HG03025 (cell line): Measurements from ENCODE around the gene IFT25.
"Not testable (repeated sequence)": the region's sequence is repeated elsewhere in the genome, so short reads cannot be mapped to it uniquely, and the experiment has no call there.

Source experiments
- ATAC-seq: cut with Tn5 transposase; IDR thresholded peaks from one replicate; pipeline ENCODE4 v1.9.1; 2021; ENCODE audit warnings: mild to moderate bottlenecking, moderate library complexity; ENCODE audit not compliant: unreplicated experiment, low FRiP score

The IFT25 gene

DNA sequence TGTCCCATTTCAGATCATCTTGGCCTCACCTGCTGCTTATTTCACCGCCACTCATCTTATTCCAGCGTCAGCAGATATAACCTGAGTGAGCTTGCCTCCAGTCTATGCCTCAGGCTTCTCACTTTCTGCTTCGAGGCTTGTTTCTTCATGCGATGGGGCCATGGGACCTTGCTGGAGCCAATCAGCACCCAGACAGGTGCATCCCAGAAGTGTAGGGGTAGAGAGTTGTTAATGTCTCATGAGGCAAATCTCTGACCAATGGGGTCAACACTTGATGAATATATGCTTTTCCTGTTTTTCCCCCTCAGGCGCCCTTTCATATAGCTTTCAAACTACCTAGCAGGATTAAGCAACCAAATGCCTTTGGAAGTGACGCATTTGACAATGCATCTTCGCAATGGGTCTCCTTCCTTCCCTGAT is 55.0 kb downstream of the IFT25 start:
- ATAC-seq, result no peak

DNA sequence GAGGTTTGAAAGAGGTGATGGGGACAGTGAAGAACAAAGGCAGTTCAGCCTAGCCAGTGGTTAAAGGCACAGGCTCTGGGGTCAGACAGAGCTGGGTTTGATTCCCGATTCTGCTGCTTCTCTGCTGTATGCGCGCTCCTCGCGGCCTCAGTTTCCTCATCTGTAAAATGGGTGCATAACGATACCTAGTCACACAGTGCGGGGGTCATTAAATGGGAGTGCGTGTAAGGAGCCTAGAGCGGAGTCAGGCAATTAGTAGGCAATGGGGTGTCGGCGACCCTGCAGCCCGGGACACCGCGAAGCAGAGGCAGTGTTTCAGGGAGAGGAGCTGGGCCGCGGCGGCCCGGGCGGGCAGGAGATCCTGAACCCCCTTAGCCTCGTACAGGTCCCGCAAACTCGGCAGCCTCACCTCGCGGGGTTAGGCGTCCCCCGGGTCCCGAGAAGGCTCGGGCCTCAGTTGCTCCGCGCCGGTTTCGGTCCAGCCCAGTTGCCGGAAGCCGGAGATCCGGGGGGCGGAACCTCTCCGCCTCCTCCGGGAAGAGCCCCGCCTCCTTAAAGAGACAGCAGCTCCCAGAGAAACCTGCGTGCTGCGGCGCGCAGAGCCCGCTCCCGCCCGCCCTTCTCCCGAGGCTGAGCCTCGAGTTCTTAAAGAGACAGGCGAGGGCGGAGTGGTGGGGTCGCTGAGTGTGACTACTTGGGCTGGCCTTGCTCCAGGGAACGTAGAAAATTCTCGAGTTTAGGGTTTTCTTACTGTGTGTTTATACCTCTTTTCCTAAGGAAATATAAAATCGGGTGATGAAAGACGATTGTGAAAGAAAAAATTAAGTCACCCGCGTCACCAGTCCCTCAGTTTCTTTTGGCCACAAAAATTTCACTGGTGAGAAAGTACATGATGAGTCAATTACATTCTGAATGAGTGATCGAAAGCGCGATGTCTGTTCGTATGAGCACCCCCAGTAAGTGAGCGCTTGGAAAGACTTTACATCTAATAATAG is 55.9 kb downstream of the IFT25 start, which contains the start of gene YIPF1:
Gene YIPF1 (minus strand): TSS at position 494 of the 995 bp plus-strand sequence. CDS start 860 bp downstream, outside the sequence.
- ATAC-seq, result peak; percentile 81

GRCh38 chr1:53888681-53889080 is 56.8 kb downstream of the IFT25 start:
- ATAC-seq, result no peak

DNA sequence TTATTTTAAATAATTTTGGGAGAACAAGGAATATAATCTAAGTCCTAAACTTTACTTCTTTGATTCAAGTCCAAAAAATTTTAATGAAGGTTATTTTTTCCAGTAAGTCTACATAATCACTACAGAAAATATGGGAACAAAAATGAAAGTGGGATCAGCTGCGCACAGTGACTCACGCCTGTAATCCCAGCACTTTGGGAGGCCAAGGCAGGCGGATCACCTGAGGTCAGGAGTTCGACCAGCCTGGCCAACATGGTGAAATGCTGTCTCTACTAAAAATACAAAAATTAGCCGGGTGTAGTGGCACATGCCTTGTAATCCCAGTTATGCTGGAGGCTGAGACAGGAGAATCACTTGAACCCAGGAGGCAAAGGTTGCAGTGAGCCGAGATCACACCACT is 61.9 kb downstream of the IFT25 start:
- not testable (repeated sequence) for ATAC-seq

DNA sequence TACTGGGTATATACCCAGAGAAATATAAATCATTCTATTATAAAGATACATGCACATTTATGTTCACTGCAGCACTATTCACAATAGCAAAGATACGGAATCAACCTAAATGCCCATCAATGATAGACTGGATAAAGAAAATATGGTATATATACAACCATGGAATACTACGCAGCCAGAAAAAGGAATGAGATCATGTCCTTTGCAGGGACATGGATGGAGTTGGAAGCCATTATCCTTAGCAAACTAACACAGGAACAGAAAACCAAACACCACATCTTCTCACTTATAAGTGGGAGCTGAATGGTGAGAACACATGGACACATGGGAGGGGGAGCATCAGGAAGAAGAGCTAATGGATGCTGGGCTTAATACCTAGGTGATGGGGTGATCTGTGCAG is 63.6 kb downstream of the IFT25 start:
- not testable (repeated sequence) for ATAC-seq

GRCh38 chr1:53878492-53879105 is 66.9 kb downstream of the IFT25 start:
- no peak for ATAC-seq

DNA sequence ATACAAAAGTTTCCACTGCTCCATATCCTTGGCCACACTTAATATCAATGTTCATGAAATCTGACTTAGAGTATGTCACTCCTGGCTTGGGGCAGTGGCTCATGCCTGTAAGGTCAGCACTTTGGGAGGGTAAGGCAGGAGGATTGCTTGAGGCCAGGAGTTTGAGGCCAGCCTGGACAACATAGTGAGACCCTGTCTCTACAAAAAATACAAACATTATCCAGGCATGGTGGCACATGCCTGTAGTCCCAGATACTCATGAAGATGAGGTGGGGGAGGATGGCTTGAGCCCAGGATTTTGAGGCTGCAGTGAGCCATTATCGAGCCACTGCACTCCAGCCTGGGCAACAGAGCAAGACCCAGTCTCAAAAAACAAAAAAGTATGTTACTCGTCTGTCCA is 70.3 kb downstream of the IFT25 start:
- ATAC-seq, result not testable (repeated sequence)

DNA sequence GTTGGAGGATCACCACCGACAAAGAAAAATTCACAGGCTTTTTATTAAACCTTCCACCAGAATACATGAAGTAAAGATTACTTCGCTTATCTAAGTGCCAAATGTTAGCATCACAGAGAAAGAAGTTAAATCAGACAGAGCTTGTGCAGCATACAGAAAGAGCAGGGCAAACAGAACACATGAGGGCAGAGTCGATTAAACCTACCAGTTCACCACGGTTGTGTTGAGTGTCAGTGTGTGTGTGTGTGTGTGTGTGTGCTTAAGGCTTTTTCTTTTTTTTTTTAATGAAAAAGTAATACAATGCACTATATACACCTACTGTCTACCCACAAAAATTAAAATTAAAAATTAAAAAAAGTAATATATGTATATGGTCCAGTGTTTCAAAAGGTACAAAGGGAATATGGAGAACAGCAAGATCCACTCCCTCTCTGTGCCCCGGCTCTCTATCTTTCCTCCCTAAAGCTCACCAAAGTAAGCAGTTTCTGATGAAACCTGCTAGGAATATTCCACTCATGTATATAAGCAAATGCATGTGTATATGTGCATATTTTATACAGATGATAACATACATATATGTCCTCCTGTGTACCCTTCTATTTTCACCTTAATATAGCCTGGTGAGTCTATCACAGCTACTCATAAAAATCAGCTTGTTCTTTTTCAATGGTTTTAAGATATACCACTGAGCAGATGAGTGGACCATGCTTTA is 73.6 kb downstream of the IFT25 start:
- no peak for ATAC-seq
